NCI-H510A treated with DMSO at 0.1 percent for 48 hours (cell line): ENCODE results near the gene HSPA12A.
"Not testable (repeated sequence)": the region's sequence is repeated elsewhere in the genome, so short reads cannot be mapped to it uniquely, and the experiment has no call there.

Experiments used
- DNase-seq: peaks from one replicate; lab custom pipeline; 2025; lab: John Stamatoyannopoulos, UW

The HSPA12A gene

DNA sequence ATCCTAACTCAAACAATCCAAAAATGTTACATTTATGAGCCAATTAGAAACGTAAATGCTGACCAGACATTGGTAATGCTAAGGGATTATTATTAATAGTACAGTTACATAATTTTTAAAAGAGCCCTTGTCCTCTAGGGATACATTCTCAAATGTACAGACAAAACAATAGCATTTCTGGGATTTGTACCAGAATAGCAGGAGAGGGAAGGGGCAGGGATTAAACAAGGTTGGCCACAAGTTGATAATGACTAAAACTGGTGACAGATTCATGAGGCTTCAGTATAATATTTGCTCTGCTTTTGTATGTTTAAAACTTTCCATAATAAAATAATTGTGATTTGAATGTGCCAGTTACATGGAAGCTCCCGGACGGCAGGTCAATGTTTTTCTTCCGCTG is 27.0 kb downstream of the HSPA12A start:
- no peak for DNase-seq

- DNase-seq = no peak
Observed at GRCh38 chr10:116713846-116714245, 28.5 kb downstream of the HSPA12A start.

- no peak for DNase-seq
Observed at GRCh38 chr10:116712989-116713543, 29.3 kb downstream of the HSPA12A start.

- DNase-seq = no peak
Observed at GRCh38 chr10:116712519-116712918, 29.8 kb downstream of the HSPA12A start.

GRCh38 chr10:116711803-116712202 is 30.6 kb downstream of the HSPA12A start:
- not testable (repeated sequence) for DNase-seq

- DNase-seq = no peak
Observed at GRCh38 chr10:116710076-116710475, 32.3 kb downstream of the HSPA12A start.

- no peak for DNase-seq
Observed at GRCh38 chr10:116708877-116709276, 33.5 kb downstream of the HSPA12A start.

GRCh38 chr10:116708391-116708821 is 34.0 kb downstream of the HSPA12A start:
- no peak for DNase-seq

DNA sequence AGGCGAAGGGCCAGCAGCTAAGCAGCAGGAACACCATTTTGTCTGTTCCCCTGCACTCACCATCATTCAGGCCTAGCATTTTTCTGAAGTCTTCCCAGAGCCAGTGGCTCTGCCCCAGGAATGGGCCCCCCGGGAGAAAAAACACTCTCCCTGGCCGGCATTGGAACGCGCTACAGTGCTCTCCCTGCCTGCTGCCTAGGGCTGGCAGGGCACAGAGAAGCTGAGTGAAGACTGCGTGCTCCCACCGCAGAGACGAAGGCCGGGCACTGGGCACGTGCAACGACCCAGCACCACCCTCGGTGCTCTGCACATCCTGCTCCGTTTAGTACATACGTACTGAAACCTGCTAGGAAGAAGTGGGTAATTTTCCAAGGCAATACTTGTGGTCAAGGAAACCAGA is 34.4 kb downstream of the HSPA12A start:
- no peak for DNase-seq

DNA sequence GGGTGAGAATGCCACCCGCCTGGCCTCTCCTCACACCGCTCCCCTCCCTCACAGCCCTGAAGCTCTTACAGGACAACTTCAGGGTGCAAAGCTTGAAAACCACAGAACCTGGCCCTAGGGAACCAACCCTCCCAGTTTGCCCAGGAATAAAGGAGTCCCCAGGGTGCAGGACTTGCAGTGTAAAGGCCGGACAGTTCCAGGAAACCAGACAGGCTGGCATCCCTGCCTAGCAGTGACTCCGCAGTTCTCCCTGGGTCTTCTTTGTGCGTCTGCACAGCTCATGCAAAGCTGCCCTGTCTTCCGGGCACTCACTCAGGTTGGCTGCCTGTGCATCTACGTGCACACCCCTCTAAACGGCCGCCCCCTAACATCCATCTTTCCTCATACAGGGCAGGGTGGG is 36.1 kb downstream of the HSPA12A start:
- no peak for DNase-seq

- no peak for DNase-seq
Observed at GRCh38 chr10:116705498-116705897, 36.9 kb downstream of the HSPA12A start.

DNA sequence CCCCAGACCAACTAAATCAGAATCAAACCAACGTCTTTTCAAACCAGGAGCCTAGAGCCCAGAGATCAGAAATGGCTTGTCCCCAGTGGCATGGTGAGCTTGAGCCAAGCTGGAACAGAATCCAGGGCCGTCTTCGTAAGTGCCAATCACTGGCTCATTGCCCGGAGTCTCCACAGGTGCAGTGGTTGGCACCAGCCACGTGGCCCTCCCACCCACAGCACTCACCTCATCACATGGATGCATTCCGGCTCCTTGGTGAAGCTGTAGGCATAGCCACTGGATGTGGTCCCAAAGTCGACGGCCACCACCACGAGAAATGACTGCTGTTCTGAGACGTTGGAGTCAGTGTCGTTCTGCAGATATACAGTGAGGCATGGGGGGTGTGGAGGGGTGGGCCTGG is 37.4 kb downstream of the HSPA12A start:
- DNase-seq = no peak

DNA sequence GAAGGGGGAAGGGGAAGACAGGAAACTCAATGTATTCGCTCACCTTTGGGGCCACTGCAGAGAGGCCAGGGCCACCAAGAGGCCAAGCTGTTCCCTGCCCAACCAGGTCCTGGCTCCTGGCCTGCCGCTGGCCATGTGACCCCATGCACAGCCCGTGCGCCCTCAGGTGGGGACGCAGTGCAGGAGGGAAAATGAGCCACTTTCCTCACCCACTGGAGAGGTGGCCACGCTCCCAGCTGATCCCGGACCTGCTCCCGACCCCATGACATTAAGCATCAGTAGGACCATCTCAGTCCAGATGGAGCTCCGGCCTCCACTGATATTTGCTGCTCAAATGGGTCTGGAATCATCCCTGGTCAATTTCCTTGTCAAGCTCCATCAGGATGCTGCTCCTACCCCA is 40.2 kb downstream of the HSPA12A start:
- DNase-seq = no peak

DNA sequence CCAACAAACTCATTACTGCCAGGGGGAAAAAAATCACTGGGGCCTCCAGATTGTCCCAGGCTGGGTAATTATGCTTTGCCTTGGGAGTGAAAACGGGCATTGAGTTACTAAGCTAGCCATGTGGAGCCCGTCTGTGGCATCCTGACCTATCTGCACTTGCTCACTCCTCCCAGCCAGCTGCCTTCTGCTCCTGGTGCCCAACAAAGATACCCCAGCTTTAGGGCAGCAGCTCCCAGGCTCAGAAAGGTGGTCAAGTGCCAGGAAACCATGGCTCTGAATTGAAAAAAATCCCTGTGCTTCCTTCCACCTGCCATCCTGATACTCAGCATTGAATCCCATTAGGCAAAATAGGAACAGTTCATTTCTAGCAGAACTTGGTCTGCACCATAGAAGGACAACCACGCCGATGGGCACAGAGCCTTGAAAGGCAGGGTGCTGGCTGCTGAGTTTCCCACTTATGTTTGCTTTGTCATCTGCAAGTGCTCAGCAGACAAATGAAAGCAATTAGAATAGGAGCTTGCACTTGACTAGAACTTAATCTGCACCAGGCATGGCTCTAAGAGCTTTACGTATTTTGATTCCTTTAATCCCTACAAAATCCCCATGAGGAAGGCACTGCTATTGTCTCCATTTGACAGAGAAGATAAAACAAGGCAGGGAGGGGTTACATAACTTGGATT is 42.8 kb downstream of the HSPA12A start:
- peak; percentile 4 for DNase-seq

DNA sequence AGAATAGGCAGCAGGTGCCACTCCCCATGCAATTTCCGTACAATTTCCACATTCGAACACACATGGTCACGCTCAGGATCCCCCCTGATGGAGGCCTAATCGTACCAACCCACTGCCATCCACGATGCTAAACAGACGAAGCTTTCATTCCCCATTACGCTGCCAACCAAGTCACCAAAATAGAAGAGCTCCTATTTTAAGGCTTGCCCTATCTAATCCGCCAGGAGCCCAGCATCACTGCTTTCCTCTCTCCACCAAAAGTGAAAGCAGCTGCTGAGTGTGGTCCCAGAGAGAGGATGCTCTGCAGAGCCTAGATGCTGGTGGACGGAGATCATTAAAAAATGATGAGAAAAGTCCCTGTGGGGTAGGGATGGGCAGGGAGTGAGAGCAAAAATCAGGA is 43.3 kb downstream of the HSPA12A start:
- DNase-seq = no peak

DNA sequence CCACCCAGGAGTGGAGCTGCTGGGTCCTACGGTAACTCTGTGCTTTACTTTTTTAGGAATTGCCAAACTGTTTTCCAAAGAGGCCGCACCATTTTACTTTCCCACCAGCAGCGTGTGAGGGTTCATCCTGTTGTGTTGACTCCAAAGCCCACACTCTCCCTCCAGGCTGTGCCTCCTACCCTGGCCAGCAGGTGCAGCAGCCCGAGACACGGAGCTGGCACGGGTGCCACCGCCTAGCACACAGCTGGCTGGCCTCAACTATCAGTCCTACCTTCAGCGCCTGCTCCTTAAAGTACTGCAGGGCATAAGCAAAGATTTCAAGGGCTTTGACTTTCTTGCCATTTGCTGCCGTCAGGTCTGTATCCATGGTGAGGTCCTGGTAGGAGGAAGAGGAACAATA is 44.0 kb downstream of the HSPA12A start:
- no peak for DNase-seq

- DNase-seq = no peak
Observed at GRCh38 chr10:116697816-116698215, 44.5 kb downstream of the HSPA12A start.

- no peak for DNase-seq
Observed at GRCh38 chr10:116696919-116697318, 45.4 kb downstream of the HSPA12A start.

GRCh38 chr10:116694927-116695268 is 47.5 kb downstream of the HSPA12A start:
- DNase-seq = no peak

DNA sequence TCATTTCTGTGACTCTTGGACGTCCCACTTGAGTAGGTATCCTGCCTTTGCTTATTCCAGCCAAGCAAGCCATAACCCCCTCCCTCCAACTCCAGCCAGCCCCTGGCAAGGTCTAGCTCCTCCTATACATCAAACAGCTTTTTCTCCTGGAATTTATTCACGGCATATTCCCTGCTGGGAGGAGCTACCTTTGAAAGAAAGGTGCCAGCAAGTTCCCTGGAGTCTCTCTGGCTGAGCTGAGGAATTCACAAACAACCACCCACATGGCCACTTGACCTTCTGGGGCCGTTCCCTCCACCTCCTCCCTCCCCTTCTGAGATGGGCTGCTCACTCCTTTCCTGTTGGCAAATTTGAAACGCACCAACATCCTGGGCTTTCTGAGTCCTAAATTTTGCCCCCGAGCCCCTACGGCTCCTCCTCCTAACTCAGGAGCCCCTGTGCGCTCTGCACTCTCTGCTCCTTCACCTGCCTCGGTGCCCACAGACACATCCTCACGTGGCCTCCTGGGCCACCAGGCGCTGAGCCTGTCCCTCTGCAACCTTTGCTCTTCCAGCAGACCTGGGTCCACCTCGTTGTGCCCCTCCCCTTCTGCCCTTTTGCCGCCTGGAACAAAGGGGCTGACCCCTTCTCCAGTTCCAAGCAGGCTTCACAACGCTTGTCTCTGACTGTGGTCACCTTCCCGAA is 48.0 kb downstream of the HSPA12A start:
- DNase-seq = no peak

- DNase-seq = no peak
Observed at GRCh38 chr10:116692225-116692624, 50.1 kb downstream of the HSPA12A start.

- no peak for DNase-seq
Observed at GRCh38 chr10:116691635-116692034, 50.7 kb downstream of the HSPA12A start.
